HEK293 (cell line): ENCODE measurements around the gene SLC25A38.

ENCODE experiments used
- GLIS1 ChIP-seq: fragments of 450-650 bp; formaldehyde crosslinking; IDR thresholded peaks from 2 replicates; pipeline ENCODE4 v1.5.1; 2016; ENCODE audit warnings: missing biosample characterization, missing genetic modification characterization
- INSM2 ChIP-seq: fragments of 450-650 bp; formaldehyde crosslinking; IDR thresholded peaks from 2 replicates; pipeline ENCODE4 v1.5.1; 2016; ENCODE audit warnings: missing biosample characterization, missing genetic modification characterization
- KLF1 ChIP-seq: fragments of 450-650 bp; formaldehyde crosslinking; IDR thresholded peaks from 2 replicates; pipeline ENCODE4 v1.5.1; 2016; ENCODE audit warnings: missing biosample characterization, missing genetic modification characterization
- KLF10 ChIP-seq: fragments of 450-650 bp; IDR thresholded peaks from 2 replicates; pipeline ENCODE4 v1.5.1; 2018; ENCODE audit warnings: missing biosample characterization, mild to moderate bottlenecking, missing genetic modification characterization
- KLF7 ChIP-seq: fragments of 450-650 bp; formaldehyde crosslinking; IDR thresholded peaks from 2 replicates; pipeline ENCODE4 v1.5.1; 2016; ENCODE audit warnings: missing biosample characterization, missing genetic modification characterization, borderline replicate concordance
- KLF9 ChIP-seq: fragments of 450-650 bp; formaldehyde crosslinking; IDR thresholded peaks from 2 replicates; pipeline ENCODE4 v1.5.1; 2016; ENCODE audit warnings: missing biosample characterization, missing genetic modification characterization, low read depth
- OVOL3 ChIP-seq: fragments of 450-650 bp; formaldehyde crosslinking; IDR thresholded peaks from 2 replicates; pipeline ENCODE4 v1.5.1; 2016; ENCODE audit warnings: missing biosample characterization, missing genetic modification characterization
- RBAK ChIP-seq: fragments of 450-650 bp; formaldehyde crosslinking; IDR thresholded peaks from 2 replicates; pipeline ENCODE4 v1.5.1; 2016; ENCODE audit warnings: missing biosample characterization, missing genetic modification characterization
- SCRT2 ChIP-seq: fragments of 450-650 bp; formaldehyde crosslinking; IDR thresholded peaks from 2 replicates; pipeline ENCODE4 v1.5.1; 2016; ENCODE audit warnings: missing biosample characterization, missing genetic modification characterization
- ZBTB20 ChIP-seq: fragments of 450-650 bp; formaldehyde crosslinking; IDR thresholded peaks from 2 replicates; pipeline ENCODE4 v1.5.1; 2016; ENCODE audit warnings: missing biosample characterization, missing genetic modification characterization
- ZBTB48 ChIP-seq: fragments of 450-650 bp; formaldehyde crosslinking; IDR thresholded peaks from 2 replicates; pipeline ENCODE4 v1.5.1; 2016; ENCODE audit warnings: missing biosample characterization, missing genetic modification characterization
- ZBTB6 ChIP-seq: fragments of 450-650 bp; formaldehyde crosslinking; IDR thresholded peaks from 2 replicates; pipeline ENCODE4 v1.5.1; 2017; ENCODE audit warnings: missing biosample characterization, missing genetic modification characterization
- ZBTB7A ChIP-seq: fragments of 450-650 bp; formaldehyde crosslinking; IDR thresholded peaks from 2 replicates; pipeline ENCODE4 v1.5.1; 2016; ENCODE audit warnings: low read depth, missing biosample characterization, missing genetic modification characterization
- ZFP41 ChIP-seq: fragments of 450-650 bp; formaldehyde crosslinking; IDR thresholded peaks from 2 replicates; pipeline ENCODE4 v1.5.1; 2016; ENCODE audit warnings: missing biosample characterization, missing genetic modification characterization, borderline replicate concordance
- ZIC2 ChIP-seq: fragments of 450-650 bp; formaldehyde crosslinking; IDR thresholded peaks from 2 replicates; pipeline ENCODE4 v1.5.1; 2016; ENCODE audit warnings: missing biosample characterization, missing genetic modification characterization
- ZNF2 ChIP-seq: fragments of 450-650 bp; formaldehyde crosslinking; IDR thresholded peaks from 2 replicates; pipeline ENCODE4 v1.5.1; 2016; ENCODE audit warnings: missing biosample characterization, missing genetic modification characterization
- ZNF202 ChIP-seq: fragments of 450-650 bp; formaldehyde crosslinking; IDR thresholded peaks from 2 replicates; pipeline ENCODE4 v1.5.1; 2016; ENCODE audit warnings: missing biosample characterization, missing genetic modification characterization, borderline replicate concordance
- ZNF335 ChIP-seq: fragments of 450-650 bp; formaldehyde crosslinking; conservative IDR thresholded peaks from 2 replicates; pipeline ENCODE4 v1.5.1; 2016; ENCODE audit warnings: missing biosample characterization, missing genetic modification characterization
- ZNF366 ChIP-seq: fragments of 450-650 bp; formaldehyde crosslinking; conservative IDR thresholded peaks from 2 replicates; pipeline ENCODE4 v1.5.1; 2016; ENCODE audit warnings: missing biosample characterization, missing genetic modification characterization
- ZNF473 ChIP-seq: fragments of 450-650 bp; formaldehyde crosslinking; IDR thresholded peaks from 2 replicates; pipeline ENCODE4 v1.5.1; 2017; ENCODE audit warnings: missing biosample characterization, missing genetic modification characterization
- ZNF48 ChIP-seq: fragments of 450-650 bp; formaldehyde crosslinking; IDR thresholded peaks from 2 replicates; pipeline ENCODE4 v1.5.1; 2016; ENCODE audit warnings: missing biosample characterization, missing genetic modification characterization
- ZNF501 ChIP-seq: fragments of 450-650 bp; formaldehyde crosslinking; IDR thresholded peaks from 2 replicates; pipeline ENCODE4 v1.5.1; 2016; ENCODE audit warnings: missing biosample characterization, missing genetic modification characterization
- ZNF513 ChIP-seq: fragments of 450-650 bp; IDR thresholded peaks from 2 replicates; pipeline ENCODE4 v1.5.1; 2018; ENCODE audit warnings: missing biosample characterization, missing genetic modification characterization
- ZNF521 ChIP-seq: fragments of 450-650 bp; formaldehyde crosslinking; IDR thresholded peaks from 2 replicates; pipeline ENCODE4 v1.5.1; 2017; ENCODE audit warnings: missing biosample characterization, mild to moderate bottlenecking, missing genetic modification characterization
- ZNF561 ChIP-seq: fragments of 450-650 bp; IDR thresholded peaks from 2 replicates; pipeline ENCODE4 v1.5.1; 2018; ENCODE audit warnings: missing biosample characterization, missing genetic modification characterization, borderline replicate concordance
- ZNF580 ChIP-seq: fragments of 450-650 bp; formaldehyde crosslinking; IDR thresholded peaks from 2 replicates; pipeline ENCODE4 v1.5.1; 2016; ENCODE audit warnings: missing biosample characterization, missing genetic modification characterization
- ZNF610 ChIP-seq: fragments of 450-650 bp; formaldehyde crosslinking; IDR thresholded peaks from 2 replicates; pipeline ENCODE4 v1.5.1; 2016; ENCODE audit warnings: missing biosample characterization, missing genetic modification characterization, borderline replicate concordance
- ZNF704 ChIP-seq: fragments of 450-650 bp; formaldehyde crosslinking; IDR thresholded peaks from 2 replicates; pipeline ENCODE4 v1.5.1; 2016; ENCODE audit warnings: missing biosample characterization, missing genetic modification characterization
- ZNF707 ChIP-seq: fragments of 450-650 bp; formaldehyde crosslinking; IDR thresholded peaks from 2 replicates; pipeline ENCODE4 v1.5.1; 2016; ENCODE audit warnings: missing biosample characterization, missing genetic modification characterization
- ZNF76 ChIP-seq: fragments of 450-650 bp; formaldehyde crosslinking; IDR thresholded peaks from 2 replicates; pipeline ENCODE4; 2016; ENCODE audit warnings: low read depth, missing biosample characterization, missing genetic modification characterization, borderline replicate concordance
- ZNF785 ChIP-seq: fragments of 450-650 bp; formaldehyde crosslinking; IDR thresholded peaks from 2 replicates; pipeline ENCODE4 v1.5.1; 2016; ENCODE audit warnings: missing biosample characterization, missing genetic modification characterization
- ZNF791 ChIP-seq: fragments of 450-650 bp; formaldehyde crosslinking; IDR thresholded peaks from 2 replicates; pipeline ENCODE4 v1.5.1; 2016; ENCODE audit warnings: missing biosample characterization, missing genetic modification characterization
- ZNF843 ChIP-seq: fragments of 450-650 bp; formaldehyde crosslinking; IDR thresholded peaks from 2 replicates; pipeline ENCODE4 v1.5.1; 2016; ENCODE audit warnings: missing biosample characterization, missing genetic modification characterization
- ZSCAN4 ChIP-seq: fragments of 450-650 bp; formaldehyde crosslinking; IDR thresholded peaks from 2 replicates; pipeline ENCODE4 v1.5.1; 2017; ENCODE audit warnings: missing biosample characterization, missing genetic modification characterization
- ZXDB ChIP-seq: fragments of 450-650 bp; formaldehyde crosslinking; IDR thresholded peaks from 2 replicates; pipeline ENCODE4 v1.5.1; 2016; ENCODE audit warnings: missing biosample characterization, missing genetic modification characterization

The SLC25A38 gene

GRCh38 chr3:39383881-39384664 is 903 bp downstream of the SLC25A38 start (continued):
- TF ChIP-seq KLF9: peak; percentile 61; the same call in 1 of the 2 replicates
- TF ChIP-seq ZXDB (tag by site-specific recombination): no peak; the same call in 1 of the 2 replicates
- no peak for TF ChIP-seq ZNF521 (tag by site-specific recombination)
- no peak; the same call in 1 of the 2 replicates for TF ChIP-seq GLIS1 (tag by site-specific recombination)
- no peak for TF ChIP-seq INSM2 (tag by site-specific recombination)
- TF ChIP-seq ZSCAN4 (tag by site-specific recombination): 0 out of 2 replicates have a peak, but pooled peaks have one; percentile 9
- TF ChIP-seq ZBTB48 (tag by site-specific recombination): peak; percentile 75
- no peak for TF ChIP-seq KLF1
- no peak for TF ChIP-seq ZNF791 (tag by site-specific recombination)
- peak; percentile 80 for TF ChIP-seq ZNF335 (tag by site-specific recombination)
- TF ChIP-seq ZNF785 (tag by site-specific recombination): no peak; the same call in 1 of the 2 replicates
- no peak for TF ChIP-seq ZBTB7A (tag by site-specific recombination)
- no peak for TF ChIP-seq ZFP41 (tag by site-specific recombination)
- TF ChIP-seq ZNF707 (tag by site-specific recombination): no peak
- TF ChIP-seq KLF10: peak; percentile 98
- no peak for TF ChIP-seq ZNF2 (tag by site-specific recombination)
- no peak for TF ChIP-seq ZNF366 (tag by site-specific recombination)
- no peak for TF ChIP-seq ZNF202 (tag by site-specific recombination)
- no peak for TF ChIP-seq ZNF48 (tag by site-specific recombination)
- TF ChIP-seq ZBTB20 (tag by site-specific recombination): peak; percentile 53
- TF ChIP-seq ZNF513 (tag by site-specific recombination): no peak
- no peak for TF ChIP-seq ZNF580 (tag by site-specific recombination)
- no peak for TF ChIP-seq RBAK (tag by site-specific recombination)
- peak; percentile 88 for TF ChIP-seq SCRT2
- no peak for TF ChIP-seq ZNF704 (tag by site-specific recombination)
- no peak for TF ChIP-seq OVOL3 (tag by site-specific recombination)
- TF ChIP-seq ZNF76 (tag by site-specific recombination): no peak
- no peak for TF ChIP-seq ZNF501 (tag by site-specific recombination)
- TF ChIP-seq KLF7 (tag by site-specific recombination): no peak
- TF ChIP-seq ZNF561: peak; percentile 31; the same call in 1 of the 2 replicates
- TF ChIP-seq ZIC2 (tag by site-specific recombination): peak; percentile 84
- TF ChIP-seq ZNF843 (tag by site-specific recombination): no peak
- no peak for TF ChIP-seq ZBTB6 (tag by site-specific recombination)
- no peak for TF ChIP-seq ZNF610 (tag by site-specific recombination)
- TF ChIP-seq ZNF473: no peak
